HG02973 (cell line): ENCODE results near the gene CIAO2A.
"Not testable (repeated sequence)": the region's sequence is repeated elsewhere in the genome, so short reads cannot be mapped to it uniquely, and the experiment has no call there.

ENCODE experiments used
- ATAC-seq: cut with Tn5 transposase; IDR thresholded peaks from one replicate; pipeline ENCODE4 v1.9.1; 2021; ENCODE audit warnings: moderate library complexity; ENCODE audit not compliant: unreplicated experiment

Gene CIAO2A

GRCh38 chr15:64072812-64073211, 20.8 kb downstream of the CIAO2A start:
- ATAC-seq = no peak

GRCh38 chr15:64071931-64072765, 21.5 kb downstream of the CIAO2A start:
- no peak for ATAC-seq

- ATAC-seq = no peak
Measured at GRCh38 chr15:64070965-64071851, 22.4 kb downstream of the CIAO2A start.

GRCh38 chr15:64070106-64070505, 23.5 kb downstream of the CIAO2A start:
- ATAC-seq = no peak

GRCh38 chr15:64068133-64068532, 25.5 kb downstream of the CIAO2A start:
- no peak for ATAC-seq

- no peak for ATAC-seq
Measured at GRCh38 chr15:64067564-64068030, 26.0 kb downstream of the CIAO2A start.

- ATAC-seq = no peak
Measured at GRCh38 chr15:64066451-64066850, 27.2 kb downstream of the CIAO2A start.

- ATAC-seq = no peak
Measured at GRCh38 chr15:64060716-64061115, 32.9 kb downstream of the CIAO2A start.

- not testable (repeated sequence) for ATAC-seq
Measured at GRCh38 chr15:64059104-64059503, 34.5 kb downstream of the CIAO2A start.

GRCh38 chr15:64058279-64058678, 35.4 kb downstream of the CIAO2A start:
- ATAC-seq = no peak

GRCh38 chr15:64053674-64054073, 40.0 kb downstream of the CIAO2A start:
- ATAC-seq = not testable (repeated sequence)

- no peak for ATAC-seq
Measured at GRCh38 chr15:64052925-64053491, 40.6 kb downstream of the CIAO2A start.

- no peak for ATAC-seq
Measured at GRCh38 chr15:64051407-64052259, 42.0 kb downstream of the CIAO2A start.

- no peak for ATAC-seq
Measured at GRCh38 chr15:64051093-64051402, 42.6 kb downstream of the CIAO2A start.

GRCh38 chr15:64050281-64051092, 43.2 kb downstream of the CIAO2A start:
- ATAC-seq = no peak

- no peak for ATAC-seq
Measured at GRCh38 chr15:64048781-64049460, 44.7 kb downstream of the CIAO2A start.

- no peak for ATAC-seq
Measured at GRCh38 chr15:64046421-64047153, 47.1 kb downstream of the CIAO2A start, which contains the start of gene DAPK2. DAPK2 (minus strand) TSS chr15:64046485; CDS start chr15:64040261, 6,224 bp downstream.

GRCh38 chr15:64045774-64046420, 47.7 kb downstream of the CIAO2A start:
- ATAC-seq = no peak
